Hematopoietic multipotent progenitor cell treated with erythropoietin and hydrocortisone succinate and interleukin-3 and kit ligand, for 8 days (in vitro differentiated cells): ENCODE measurements around the gene PIK3R5.
"Not testable (repeated sequence)": the region's sequence is repeated elsewhere in the genome, so short reads cannot be mapped to it uniquely, and the experiment has no call there.

ENCODE experiments used
- DNase-seq: peaks from one replicate; pipeline ENCODE4 v3.0.0-alpha.2; 2015

The PIK3R5 gene

DNA sequence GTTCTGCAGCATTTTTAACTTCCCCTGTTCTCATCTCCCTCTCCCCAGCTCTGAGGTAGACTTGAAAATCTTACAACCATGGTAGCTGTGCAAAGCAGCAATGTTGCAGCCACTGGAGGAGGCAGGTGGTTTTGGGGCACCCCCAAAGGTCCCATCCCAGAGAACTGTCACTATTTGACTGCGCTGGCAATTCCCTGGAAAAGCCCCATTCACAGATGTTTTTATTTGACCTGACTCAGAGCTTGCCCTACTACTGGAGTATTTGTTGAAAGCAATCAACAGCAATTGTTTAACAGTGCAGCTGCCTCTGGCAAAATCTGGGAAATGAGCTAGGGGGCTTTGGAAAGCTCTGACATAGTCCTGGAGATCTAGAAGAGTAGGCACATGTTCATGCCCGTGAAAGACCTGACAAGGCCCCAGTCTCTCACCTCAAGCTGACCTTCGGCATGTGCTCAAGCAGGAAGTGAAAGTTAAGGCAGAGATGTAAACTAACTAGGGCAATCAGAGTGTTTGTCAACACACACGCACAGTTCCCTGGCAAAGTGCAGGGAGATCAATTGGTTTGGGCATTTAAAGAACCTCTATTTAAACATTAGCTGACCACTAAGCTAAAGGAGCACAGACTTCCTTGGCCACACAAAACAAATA is 19.7 kb upstream of the PIK3R5 start:
- no peak for DNase-seq

DNA sequence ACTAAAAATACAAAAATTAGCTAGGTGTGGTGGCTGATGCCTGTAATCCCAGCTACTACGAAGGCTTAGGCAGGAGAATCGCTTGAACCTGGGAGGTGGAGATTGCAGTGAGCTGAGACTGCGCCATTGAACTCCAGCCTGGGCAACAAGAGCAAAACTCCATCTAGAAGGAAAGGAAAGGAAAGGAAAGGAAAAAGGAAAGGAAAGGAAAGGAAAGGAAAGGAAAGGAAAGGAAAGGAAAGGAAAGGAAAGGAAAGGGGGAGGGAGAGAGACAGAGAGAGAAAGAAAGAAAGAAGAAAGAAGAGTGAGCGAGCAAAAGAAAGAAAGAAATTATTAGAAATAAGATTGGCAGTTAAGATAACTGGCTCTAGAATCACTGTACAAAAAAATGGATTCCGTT is 18.7 kb upstream of the PIK3R5 start:
- DNase-seq: not testable (repeated sequence)

DNA sequence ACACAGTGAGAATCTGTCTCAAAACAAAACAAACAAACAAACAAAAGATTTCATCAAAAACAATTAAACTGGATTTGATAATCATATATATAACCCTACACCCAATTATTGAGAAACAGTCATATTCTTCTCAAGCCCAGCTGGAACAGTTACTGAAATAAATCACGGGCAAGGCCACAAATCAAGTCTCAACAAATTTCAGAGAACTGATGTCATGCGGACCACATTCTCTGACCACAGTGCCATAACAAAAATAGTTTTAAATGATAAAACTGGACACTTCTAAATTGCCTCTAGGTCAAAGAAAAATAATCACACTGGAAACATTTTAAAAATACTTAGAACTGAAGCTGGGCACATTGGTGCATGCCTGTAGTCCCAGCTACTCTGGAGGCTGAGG is 15.9 kb upstream of the PIK3R5 start:
- no peak for DNase-seq

DNA sequence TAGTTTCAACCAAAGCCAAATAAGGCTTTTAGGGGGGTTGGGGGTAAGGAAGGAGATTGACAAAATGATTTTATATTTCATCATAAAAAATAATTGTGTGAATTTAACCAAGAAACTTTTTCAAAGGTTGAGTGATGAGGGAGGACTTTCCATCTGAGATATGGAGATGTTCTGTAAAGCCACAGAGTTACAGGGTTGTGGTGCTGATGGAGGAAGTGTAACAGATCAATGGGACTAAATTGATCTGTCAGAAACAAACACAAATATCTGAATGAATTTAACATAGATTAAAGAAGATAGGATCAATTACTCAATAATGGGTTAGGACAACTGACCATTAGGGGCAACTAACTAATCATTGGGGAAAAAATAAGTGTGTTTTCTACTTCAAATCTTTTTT is 14.2 kb upstream of the PIK3R5 start:
- no peak for DNase-seq

DNA sequence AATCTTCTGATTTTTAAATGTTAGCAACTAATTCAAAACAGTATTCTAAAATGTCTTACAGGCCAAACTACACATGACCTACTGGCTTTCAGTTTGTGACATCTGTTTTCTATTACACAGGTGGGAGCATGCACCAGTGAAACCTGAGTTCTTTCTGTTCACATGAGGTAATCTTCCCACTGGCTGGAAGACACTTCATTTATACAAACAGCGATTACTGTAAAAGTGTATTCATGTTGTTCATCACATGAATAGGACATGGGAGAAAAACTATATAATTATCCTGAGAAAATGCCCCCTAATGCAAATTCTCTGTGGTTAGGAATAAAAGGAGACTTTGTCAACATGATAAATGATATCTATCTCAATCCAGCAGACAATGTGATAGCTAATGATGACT is 11.1 kb upstream of the PIK3R5 start:
- no peak for DNase-seq

DNA sequence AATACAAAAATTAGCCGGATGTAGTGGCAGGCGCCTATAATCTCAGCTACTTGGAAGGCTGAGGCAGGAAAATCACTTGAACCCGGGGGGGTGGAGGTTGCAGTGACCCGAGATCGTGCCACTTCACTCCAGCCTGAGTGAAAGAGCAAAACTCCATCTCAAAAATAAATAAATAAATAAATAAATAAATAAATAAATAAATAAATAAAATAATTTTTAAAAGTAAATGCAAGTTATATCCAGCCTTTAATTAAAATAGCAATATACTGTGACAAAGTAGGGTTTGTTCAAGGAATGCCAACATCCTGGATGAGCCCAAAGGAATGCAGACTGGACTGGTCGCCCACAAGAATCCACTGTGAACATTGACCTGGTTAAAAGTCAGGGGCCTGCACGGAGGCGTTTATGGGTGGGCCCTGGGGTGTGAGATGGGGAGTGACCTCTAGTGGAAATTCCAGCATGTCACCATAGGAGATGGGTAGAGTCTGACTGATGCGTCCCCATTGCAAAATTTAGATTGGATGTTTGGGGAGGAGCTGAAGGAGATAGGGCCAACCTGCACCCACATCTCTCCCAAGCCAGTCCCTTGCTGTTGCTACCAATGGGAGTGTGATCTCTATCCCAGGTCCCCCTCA is 9.7 kb upstream of the PIK3R5 start:
- no peak for DNase-seq

DNA sequence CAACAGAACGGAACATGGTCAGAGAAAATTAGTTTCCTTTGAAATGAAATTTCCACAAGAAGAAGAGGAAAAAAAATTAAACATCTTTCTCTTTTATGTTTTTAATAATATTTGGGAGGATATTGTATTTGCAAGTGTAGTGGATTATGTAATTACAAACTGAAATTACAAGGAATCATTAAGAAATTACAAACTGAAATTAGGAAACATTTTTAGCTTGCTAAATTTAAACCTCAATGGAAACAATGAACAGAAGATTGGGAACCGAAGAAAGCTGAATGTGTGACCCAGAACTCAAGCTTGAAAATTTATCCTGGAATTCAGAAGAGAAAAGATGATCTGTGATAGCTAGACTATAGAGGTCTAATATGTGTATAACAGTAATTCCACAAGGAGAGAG is 4.4 kb upstream of the PIK3R5 start:
- DNase-seq: no peak

DNA sequence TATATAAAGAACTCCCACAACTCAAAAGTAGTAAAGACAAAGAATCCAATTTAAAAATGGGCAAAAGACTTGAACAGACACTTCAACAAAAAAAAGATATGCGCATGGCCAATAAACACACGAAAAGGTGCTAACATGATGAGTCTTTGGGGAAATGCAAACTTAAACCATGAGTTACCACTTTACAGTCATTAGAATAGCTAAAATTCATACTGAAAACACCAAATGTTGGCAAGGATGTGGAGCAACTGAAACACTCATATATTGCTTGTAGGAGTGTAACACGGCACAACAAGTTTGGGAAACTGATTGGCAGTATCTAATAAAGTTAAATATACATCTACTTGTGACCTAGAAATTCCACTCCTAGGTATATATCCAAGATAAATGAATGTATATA is 3.0 kb upstream of the PIK3R5 start:
- DNase-seq: no peak

DNA sequence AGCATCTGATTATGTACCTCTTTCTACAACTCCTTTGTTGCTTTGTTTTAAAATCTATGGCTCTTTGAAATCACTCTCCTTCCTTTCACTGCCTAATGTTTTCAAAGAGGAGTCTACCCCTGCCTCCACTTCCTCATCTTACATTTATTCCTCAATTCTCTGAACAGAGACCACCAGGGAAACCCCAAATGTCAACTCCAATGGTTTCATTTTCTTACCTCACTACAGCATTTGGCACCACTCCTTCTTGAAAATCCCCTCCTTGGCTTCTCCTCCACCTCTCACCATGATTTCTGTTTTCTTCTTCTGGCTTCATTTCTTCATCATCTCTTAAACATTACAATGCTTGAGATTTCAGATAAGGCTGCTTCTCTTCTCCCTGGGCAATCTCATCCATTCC is 2.4 kb upstream of the PIK3R5 start:
- DNase-seq: no peak

DNA sequence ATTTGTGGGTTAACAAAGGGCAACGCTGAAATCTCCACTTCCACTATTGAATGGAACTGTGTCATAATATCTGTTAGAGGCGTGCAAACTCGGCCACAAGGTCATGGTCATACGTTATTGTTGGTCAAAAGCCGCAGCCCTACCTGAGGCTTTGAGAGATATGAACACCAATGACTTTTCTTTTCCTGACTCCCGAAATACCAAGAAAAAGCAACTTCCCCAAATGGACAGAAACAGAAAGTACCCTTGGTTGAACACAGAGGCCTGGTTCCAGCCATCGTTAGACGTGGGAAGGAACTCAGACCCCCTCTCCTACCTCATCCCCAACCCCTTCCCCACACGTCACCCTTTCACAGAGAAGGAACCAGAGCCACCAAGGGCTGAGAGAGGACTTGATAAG is 1.4 kb upstream of the PIK3R5 start:
- DNase-seq: peak; percentile 26

DNA sequence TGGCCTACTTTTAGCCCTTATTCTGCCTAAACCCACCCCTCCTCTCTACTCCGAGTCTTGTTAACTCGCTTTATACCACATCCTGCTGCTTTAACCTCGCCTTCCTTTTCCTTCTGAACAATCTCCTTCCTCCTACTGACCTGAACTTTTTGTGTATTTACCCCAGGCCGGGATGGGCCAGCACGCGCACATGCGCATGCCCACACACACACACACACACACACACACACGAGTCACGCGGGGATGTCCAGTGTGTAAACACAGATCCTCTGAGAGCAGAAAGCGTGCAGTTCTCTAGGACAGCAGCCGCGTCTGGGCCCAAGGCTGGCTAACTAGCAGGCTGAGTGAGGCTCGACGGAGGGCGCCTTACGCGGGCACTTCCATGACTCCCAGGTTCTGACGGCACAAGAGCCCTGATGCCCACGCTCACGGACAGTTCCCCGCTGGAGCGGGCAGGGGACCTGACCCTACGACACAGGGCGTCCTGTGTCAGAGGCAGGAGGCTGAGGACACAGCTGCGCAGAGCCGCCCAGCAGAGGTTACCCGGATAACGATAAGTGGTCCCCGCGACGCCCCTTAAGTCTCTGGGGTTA is 610 bp downstream of the PIK3R5 start:
- no peak for DNase-seq

DNA sequence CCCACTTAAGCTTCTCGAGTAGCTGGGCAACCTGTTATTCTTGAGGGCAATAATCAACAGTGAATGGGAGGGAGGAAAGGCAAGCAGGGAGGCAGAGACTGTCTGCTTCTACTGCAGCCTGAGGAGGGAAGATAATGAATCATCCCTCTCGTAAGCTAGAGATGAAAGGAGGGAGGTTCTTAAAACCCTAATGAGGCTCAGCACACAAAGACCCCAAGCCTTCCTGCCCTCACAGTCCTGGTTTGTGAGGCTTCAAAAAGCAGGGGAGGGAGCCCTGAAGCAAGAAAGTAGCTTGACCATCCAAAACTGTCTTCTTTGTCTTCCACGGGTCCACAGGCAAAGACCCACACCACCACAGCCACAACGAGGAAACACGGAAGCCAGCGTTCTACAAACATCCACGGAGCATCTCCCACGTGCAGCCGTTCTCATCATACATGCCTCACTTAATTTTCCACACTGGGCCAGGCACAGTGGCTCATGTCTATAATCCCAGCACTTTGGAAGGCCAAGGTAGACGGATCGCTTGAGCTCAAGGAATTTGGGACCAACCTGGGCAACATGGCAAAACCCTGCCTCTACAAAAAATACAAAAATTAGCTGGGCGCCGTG is 1.8 kb downstream of the PIK3R5 start:
- DNase-seq: peak; percentile 27

DNA sequence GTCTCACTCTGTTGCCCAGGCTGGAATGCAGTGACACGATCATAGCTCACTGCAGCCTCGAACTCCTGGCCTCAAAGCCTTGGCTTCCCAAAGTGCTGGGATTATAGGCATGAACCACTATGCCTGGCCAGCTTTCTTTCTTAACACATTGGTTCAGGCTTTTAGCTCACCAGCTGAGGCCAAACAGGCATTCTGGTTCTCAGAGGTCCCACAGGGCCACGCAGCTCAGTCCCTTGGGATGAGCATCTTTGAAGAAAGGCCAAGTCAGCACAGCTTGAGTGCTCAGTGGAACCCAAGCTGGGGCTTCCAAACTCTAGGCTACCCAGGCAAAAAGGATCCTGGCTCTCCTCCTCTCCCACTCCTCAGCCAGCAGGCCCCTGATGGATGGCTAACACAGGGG is 2.5 kb downstream of the PIK3R5 start:
- no peak for DNase-seq

DNA sequence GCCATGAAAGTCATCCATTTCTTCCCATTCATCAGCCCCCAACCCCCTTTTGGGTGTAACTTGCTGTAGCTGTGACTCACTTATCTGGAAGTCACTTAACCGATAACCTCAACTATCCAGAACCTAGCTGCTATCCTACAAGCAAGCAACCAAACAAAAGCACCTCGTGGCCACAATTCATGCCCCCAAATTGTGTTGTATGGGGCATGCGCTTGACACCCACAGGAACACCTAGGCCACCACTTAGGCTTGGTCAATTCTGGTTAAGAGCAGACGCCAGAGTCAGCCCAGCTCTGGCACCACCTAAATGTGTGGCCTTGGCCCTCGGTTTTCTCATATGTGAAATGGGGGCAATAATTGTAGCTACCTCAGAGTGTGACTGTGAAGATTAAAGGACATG is 3.7 kb downstream of the PIK3R5 start:
- DNase-seq: no peak

DNA sequence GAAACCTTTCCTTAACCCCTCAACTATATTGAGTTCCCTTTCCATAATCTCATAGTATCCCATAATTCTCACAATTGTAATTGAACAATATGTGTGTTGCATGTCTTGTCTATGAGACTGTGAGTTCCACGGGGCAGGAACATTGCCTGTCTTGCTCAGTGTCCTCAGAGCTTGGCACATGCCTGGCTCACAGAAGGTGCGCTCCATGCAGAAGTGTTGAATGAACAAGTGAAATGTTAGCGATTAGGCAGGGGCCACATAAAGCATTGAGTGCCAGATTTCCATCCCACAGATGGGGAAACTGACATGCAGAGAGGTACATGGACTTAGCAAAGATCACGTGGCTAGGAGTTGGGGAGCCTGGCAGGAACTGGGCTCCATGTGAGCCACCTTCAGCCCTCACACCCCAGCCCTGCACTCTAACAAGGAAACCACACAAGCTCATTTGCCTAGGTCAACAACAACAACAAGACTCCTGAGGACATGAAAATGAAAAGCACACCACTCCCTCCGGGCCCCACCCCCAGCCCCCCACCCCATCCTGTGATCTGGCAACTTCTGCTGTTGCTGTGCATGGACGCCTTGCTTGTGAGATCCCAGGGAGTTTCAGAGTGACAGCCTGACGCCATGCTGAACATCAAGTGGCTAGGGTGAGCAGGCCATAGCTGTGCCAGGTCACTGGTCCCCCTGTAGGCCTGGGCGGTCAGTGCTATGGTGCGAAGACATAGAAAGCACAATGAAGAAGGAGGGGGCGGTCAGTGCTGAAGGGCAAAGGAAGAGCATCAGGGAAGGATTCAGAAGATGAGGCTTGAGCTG is 5.0 kb downstream of the PIK3R5 start:
- no peak for DNase-seq

DNA sequence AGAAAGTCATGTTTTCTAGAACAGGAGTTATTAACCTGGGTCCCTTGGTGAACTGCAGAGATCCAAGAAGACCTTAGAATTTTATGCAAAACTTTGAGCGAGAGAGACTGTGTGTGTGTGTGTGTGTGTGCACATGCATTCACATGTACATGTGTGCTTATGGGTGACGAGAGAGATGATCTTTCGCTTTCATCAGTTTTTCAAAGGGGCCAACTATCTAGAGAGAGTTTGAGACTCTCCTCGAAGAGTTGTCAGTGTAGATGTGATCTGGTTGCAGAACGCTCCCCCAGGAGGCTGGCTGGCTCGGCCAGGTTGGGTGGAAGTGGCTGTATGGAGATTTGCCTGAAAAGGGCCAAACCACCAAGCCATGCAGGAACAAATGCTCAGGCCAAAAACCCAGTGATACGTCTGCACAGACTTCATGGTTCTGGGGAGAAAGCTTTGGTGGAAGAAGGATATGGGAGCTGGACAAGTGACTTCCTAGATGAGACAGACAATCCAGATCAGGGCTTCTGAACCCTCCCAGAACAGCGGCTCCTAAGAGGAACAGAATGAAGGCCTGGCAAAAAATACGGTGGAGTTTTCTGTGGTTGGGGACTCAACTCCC is 6.1 kb downstream of the PIK3R5 start:
- DNase-seq: no peak

DNA sequence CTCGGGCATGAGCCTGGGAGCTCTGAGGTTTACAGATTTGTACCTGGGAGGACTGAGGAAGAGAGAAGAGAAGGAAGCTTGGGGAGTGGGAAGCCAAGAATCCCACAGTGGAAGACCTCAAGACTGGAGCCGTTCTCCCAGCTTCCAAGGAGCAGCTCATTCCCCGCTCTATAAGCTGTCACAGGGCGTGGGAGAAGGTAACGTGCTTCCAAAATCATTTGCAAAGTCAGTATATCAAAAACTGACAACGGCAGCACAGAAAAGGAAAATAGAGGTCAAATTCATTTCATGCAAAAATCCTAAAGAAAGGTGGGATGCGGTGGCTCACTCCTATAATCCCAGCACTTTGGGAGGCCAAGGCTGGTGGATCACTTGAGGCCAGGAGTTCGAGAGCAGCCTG is 7.8 kb downstream of the PIK3R5 start:
- DNase-seq: no peak

DNA sequence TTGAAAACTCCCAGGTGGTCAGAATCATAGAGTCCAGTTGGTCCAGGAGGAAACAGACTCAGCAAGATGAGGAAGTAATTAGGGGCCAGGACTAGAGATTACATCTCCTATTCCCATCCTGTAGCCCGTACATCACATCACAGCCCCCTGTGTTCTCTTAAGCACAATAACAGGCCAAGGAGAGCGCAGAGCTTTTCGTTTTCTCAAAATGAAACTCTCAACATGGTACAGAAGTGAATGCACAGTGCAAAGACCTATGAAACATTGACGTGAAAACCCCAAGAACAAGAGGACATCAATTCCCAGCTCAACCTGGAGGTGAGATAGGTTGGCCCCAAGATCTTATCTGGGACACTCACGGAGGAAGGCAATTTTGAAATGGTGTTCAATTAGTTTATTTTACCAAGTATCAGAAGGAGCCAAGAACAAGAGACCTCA is 9.0 kb downstream of the PIK3R5 start:
- DNase-seq: no peak

DNA sequence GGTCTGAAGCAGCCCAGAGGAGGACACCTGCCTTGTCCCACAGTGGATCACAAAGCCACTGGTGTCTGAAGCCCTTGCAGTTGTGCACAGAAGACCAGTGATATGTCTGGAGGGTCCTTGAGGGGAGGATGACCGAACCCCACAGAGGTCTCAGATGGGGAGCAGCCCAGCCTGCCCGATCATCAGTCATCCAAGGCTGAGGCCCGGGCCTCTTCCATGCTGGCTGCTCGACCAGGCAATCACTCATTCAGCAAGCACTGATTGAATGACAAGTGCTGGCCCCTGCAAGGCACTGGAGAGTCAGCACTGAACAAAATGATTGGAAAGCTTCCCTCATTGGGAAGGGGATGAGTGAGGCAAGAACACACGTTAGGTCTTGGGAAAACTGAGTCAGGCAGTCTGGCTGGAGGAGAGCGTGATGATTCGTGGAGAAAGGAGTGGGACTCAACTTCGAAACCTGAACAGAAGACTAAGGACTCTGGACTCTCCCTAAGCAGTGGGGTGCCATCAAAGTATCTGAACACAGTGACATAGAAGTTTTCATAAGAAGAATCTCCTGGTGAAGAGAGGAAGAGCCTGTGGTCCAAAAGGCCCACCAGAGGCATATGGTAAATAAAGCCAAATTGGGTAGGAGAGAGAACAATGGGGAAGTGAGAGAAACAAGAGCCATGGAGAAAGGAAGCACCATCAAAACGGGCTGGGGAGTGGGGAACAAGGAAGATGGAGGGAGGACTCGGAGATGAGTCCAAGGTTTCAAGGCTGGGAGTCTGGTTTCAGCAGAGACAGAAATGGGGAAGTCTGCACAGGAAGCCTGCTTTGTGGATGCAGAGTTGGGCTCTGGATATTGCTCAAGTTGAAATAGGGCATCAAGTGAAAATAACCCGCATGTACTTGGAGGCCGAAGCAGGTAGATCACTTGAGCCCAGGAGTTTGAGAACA is 10.2 kb downstream of the PIK3R5 start:
- DNase-seq: no peak

DNA sequence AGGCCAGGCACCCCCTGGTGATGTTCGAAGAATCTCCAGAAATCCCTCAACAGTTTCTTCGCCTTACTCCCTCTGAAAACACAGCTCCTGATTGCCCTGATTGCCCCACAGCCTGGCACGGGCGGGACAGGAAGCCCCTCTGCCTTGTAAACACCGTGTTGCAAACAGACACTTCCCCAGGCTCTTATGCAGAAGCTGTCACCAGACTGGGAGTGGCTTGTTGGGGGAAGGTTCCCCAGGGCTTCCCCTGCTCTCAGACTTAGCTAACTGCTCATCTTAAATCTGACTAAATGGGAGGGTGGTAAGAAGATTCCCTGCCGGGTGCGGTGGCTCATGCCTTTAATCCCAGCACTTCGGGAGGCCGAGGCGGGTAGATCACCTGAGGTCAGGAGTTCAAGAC is 11.2 kb downstream of the PIK3R5 start:
- peak; percentile 23 for DNase-seq

DNA sequence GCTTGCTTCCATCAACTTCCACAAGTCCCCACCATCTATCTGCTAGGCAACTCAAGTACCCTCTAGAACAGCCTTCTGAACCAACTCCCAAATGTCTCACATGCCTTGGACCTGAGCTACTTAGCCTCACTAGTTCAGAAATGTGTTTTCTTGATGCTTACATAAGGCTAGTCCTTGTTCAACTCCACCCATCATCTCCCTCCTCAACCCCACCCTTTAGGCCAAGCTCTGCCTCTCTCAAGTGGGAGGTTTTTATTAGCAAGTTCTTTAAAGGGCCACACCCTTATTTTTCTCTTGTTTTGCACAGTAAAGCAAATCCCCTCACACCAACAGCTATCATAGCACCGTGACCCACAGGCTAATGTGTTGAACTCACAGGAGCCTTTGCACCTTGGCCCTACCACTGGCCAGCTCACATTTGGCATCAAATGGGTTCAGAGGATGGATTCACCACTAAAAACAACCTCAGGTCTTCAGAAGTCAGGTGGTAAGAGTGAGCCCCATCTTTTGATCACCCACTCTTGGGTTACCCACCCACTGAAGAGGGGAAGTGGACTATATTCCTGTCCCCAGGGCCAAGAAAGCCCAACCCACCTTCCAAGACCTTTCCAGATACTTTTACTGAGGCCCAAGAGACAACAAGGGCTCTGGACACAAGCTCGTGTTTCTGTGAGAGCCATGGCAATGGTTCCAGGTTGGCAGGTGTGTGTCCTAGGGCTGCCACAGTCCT is 12.2 kb downstream of the PIK3R5 start:
- peak; percentile 13 for DNase-seq
